Measurements from ENCODE around the gene REG4. TPM values are rescaled to one million over a fixed set of nuclear protein-coding genes. Genes with fewer than 3 reads are reported as not detected.
A peak's percentile ranks its signal among the peaks of the same experiment; 100 is the strongest.

The REG4 gene
- polyA plus RNA-seq, 3 donors, result not detected

- Histone ChIP-seq H3K9me3 (replicated peaks in 1 of 2; ENCODE audit: control insufficient read depth in 1 of 2, insufficient read depth in 1 of 2, low read length in 2 of 2) (no peaks in the 10 kb centered on the region), H3K36me3 (replicated peaks in 1 of 2; ENCODE audit: control insufficient read depth in 1 of 2, insufficient read depth in 2 of 2, low read length in 2 of 2) (no peaks in the 10 kb centered on the region), H2AFZ (ENCODE audit: insufficient read depth, low read depth, low read length, poor library complexity, severe bottlenecking) (no peak overlapping the region), H3K4me1 (ENCODE audit: control insufficient read depth in 1 of 2, insufficient read depth in 2 of 2, low read length in 2 of 2) (no peaks in the 10 kb centered on the region), H4K20me1 (ENCODE audit: insufficient read depth, low read length) (no peaks in the 10 kb centered on the region), H3K27ac (ENCODE audit: low read depth in 1 of 2, low read length in 2 of 2) (no peak overlapping the region), H3K79me2 (ENCODE audit: insufficient read depth, low read length) (no peaks in the 10 kb centered on the region), H3K4me3 (replicated peaks in 1 of 3; ENCODE audit: low read depth in 2 of 3, low read length in 3 of 3) (no peak overlapping the region), H3K9ac (ENCODE audit: insufficient read depth, low read length, poor library complexity, severe bottlenecking) (no peak overlapping the region), H3K4me2 (replicated peaks; ENCODE audit: extremely low read depth, low read length, poor library complexity, severe bottlenecking) (no peak overlapping the region), H3K27me3 (ENCODE audit: control insufficient read depth in 2 of 2, insufficient read depth in 2 of 2, low read length in 2 of 2) (no peaks in the 10 kb centered on the region)
- TF ChIP-seq, protein P1, sequence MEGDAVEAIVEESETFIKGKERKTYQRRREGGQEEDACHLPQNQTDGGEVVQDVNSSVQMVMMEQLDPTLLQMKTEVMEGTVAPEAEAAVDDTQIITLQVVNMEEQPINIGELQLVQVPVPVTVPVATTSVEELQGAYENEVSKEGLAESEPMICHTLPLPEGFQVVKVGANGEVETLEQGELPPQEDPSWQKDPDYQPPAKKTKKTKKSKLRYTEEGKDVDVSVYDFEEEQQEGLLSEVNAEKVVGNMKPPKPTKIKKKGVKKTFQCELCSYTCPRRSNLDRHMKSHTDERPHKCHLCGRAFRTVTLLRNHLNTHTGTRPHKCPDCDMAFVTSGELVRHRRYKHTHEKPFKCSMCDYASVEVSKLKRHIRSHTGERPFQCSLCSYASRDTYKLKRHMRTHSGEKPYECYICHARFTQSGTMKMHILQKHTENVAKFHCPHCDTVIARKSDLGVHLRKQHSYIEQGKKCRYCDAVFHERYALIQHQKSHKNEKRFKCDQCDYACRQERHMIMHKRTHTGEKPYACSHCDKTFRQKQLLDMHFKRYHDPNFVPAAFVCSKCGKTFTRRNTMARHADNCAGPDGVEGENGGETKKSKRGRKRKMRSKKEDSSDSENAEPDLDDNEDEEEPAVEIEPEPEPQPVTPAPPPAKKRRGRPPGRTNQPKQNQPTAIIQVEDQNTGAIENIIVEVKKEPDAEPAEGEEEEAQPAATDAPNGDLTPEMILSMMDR (IDR thresholded peaks at IDR 0.05), result no peak
- WGBS (ENCODE audit: insufficient coverage), result no CpG with 5 or more reads among the region's 3 CpGs
- H3K27me3 Mint-ChIP-seq (ENCODE audit: low read depth in 3 of 3), result peaks cover 0 to 7% (median 0%) of the 10 kb centered on the region in 3 donors
- no peak overlapping the region for H3K27ac Mint-ChIP-seq
- H3K36me3 Mint-ChIP-seq, result no peaks in the 10 kb centered on the region
- no peaks in the 10 kb centered on the region for H3K4me1 Mint-ChIP-seq
- H3K4me3 Mint-ChIP-seq, result no peak overlapping the region
- H3K9me3 Mint-ChIP-seq, result peaks cover 0 to 3% (median 0%) of the 10 kb centered on the region in 7 donors
- DNase-seq, result no peak
- intact Hi-C loops (cut with micrococcal nuclease), result no loop called here
Measured at GRCh38 chr1:119828266-119828665, 17.0 kb upstream of the REG4 start.

- TF ChIP-seq, protein P1 (IDR thresholded peaks at IDR 0.05), result peak; percentile 77
- H3K27ac ChIP-seq (ENCODE audit: low read depth in 1 of 2, low read length in 2 of 2), result no peak overlapping the region
- no peaks in the 10 kb centered on the region for H3K4me1 Mint-ChIP-seq
- H3K27me3 ChIP-seq (ENCODE audit: control insufficient read depth in 2 of 2, insufficient read depth in 2 of 2, low read length in 2 of 2), result no peaks in the 10 kb centered on the region
- no peaks in the 10 kb centered on the region for H4K20me1 ChIP-seq (ENCODE audit: insufficient read depth, low read length)
- no peak overlapping the region for H3K27ac Mint-ChIP-seq
- H3K4me2 ChIP-seq (replicated peaks; ENCODE audit: extremely low read depth, low read length, poor library complexity, severe bottlenecking), result no peak overlapping the region
- H3K4me3 Mint-ChIP-seq, result no peak overlapping the region
- no peak overlapping the region for H2AFZ ChIP-seq (ENCODE audit: insufficient read depth, low read depth, low read length, poor library complexity, severe bottlenecking)
- no peaks in the 10 kb centered on the region for H3K4me1 ChIP-seq (ENCODE audit: control insufficient read depth in 1 of 2, insufficient read depth in 2 of 2, low read length in 2 of 2)
- no peak overlapping the region for H3K4me3 ChIP-seq (replicated peaks in 1 of 3; ENCODE audit: low read depth in 2 of 3, low read length in 3 of 3)
- peaks cover 0 to 10% (median 0%) of the 10 kb centered on the region in 3 donors for H3K27me3 Mint-ChIP-seq (ENCODE audit: low read depth in 3 of 3)
- H3K79me2 ChIP-seq (ENCODE audit: insufficient read depth, low read length), result no peaks in the 10 kb centered on the region
- peak in 1 of 3 donors; percentile 4 for DNase-seq
- H3K9me3 ChIP-seq (replicated peaks in 1 of 2; ENCODE audit: control insufficient read depth in 1 of 2, insufficient read depth in 1 of 2, low read length in 2 of 2), result no peaks in the 10 kb centered on the region
- no peaks in the 10 kb centered on the region for H3K36me3 Mint-ChIP-seq
- no peak overlapping the region for H3K9ac ChIP-seq (ENCODE audit: insufficient read depth, low read length, poor library complexity, severe bottlenecking)
- intact Hi-C loops (cut with micrococcal nuclease), result no loop called here
- 86% methylated on average over 1 of the region's 1 CpG for WGBS (ENCODE audit: insufficient coverage)
- H3K9me3 Mint-ChIP-seq, result peaks cover 0 to 3% (median 0%) of the 10 kb centered on the region in 7 donors
- no peaks in the 10 kb centered on the region for H3K36me3 ChIP-seq (replicated peaks in 1 of 2; ENCODE audit: control insufficient read depth in 1 of 2, insufficient read depth in 2 of 2, low read length in 2 of 2)
Measured at GRCh38 chr1:119827010-119827409, 15.8 kb upstream of the REG4 start.

All from CD14-positive monocyte (primary cell).